NCI-H128 (cell line): Measurements from ENCODE around the gene PLA2G6.
"Not testable (repeated sequence)": the region's sequence is repeated elsewhere in the genome, so short reads cannot be mapped to it uniquely, and the experiment has no call there.

ENCODE experiments used
- DNase-seq: peaks from one replicate; lab custom pipeline; 2025; ENCODE audit not compliant: unreplicated experiment; lab: John Stamatoyannopoulos, UW

Gene PLA2G6

DNA sequence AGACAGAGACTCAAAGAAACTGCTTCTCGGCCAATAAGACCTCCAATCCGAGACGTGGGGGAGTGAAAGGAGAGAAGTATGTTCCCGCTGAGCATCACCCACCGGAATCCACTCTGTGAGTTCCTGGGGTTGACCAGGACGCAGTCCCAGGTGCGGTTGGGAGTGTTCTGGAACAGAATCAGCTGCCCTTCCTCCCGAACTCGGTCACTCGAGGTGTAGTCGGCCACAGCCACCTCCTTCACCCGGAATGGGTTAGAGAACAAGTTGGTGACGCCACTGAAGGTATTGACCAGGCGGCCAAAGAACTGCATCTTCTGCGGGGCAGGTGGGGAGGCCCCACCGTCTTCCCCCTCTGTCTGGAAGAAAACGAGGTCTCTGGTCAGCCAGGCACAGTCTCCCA is 12.5 kb downstream of the PLA2G6 start:
- DNase-seq, result no peak

DNA sequence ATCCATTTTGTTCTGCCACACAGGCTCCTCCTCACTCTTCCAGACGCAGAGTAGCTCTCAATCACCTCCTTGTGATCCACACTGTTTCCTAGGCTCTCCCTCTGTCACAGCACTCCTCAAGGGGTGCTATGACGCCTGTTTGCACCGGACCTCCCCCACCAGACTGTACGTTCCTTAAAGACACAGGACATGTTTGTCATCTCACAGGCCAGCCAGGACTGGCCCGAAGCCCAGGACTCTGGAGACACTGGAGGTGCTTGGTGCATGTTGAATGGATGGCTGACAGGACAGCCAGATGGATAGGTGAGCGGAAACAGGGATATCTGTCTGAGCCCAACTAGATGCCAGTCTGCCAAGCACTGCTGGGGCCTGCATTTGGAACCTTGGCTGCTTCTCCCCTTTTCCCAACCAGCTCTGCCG is 13.6 kb downstream of the PLA2G6 start:
- no peak for DNase-seq

DNA sequence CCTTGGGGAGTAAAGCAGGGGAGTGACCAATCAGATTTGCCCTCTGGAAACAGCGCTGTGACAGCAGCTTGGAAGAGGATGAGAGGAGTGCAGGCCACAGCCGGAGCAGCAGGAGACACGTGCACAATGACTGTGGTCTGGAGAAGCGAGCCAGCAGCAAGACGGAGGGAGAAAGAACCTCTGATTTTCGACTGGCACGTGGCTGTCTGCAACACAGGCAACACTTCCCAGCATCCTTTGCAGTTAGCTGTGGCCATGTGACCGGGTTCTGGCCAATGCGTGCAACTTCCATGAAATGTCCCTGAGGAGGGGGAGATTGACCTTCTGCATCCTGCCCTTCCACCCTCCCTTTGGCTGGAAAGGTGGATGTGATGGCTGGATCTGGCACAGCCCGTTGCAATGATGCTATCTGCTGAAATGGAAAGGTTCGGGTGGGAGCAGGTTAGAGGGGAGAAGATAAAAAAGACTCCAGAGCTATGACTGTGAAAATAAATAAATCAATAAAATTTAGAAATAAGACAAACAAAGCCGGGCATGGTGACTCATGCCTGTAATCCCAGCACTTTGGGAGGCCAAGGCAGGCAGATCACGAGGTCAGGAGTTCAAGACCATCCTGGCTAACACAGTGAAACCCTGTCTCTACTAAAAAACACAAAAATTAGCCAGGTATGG is 15.6 kb downstream of the PLA2G6 start:
- DNase-seq, result no peak

DNA sequence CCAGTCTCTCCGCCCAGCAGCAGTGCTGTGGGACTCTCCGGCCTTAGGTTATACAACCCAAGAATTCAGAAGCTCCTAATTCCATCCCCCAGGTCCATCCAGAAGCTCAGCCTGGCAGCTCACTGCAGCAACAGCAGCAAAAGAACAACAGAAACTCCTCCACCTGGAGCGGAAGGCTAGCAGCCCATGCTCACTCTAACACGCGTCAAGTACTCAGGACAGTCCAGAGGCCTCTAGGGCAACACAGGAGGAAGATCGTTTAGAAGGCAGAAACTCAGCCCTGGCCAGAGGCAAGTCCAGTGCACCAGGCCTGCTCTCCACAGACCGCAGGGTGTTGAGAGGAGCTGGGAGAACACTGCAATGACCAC is 17.1 kb downstream of the PLA2G6 start:
- DNase-seq, result no peak

DNA sequence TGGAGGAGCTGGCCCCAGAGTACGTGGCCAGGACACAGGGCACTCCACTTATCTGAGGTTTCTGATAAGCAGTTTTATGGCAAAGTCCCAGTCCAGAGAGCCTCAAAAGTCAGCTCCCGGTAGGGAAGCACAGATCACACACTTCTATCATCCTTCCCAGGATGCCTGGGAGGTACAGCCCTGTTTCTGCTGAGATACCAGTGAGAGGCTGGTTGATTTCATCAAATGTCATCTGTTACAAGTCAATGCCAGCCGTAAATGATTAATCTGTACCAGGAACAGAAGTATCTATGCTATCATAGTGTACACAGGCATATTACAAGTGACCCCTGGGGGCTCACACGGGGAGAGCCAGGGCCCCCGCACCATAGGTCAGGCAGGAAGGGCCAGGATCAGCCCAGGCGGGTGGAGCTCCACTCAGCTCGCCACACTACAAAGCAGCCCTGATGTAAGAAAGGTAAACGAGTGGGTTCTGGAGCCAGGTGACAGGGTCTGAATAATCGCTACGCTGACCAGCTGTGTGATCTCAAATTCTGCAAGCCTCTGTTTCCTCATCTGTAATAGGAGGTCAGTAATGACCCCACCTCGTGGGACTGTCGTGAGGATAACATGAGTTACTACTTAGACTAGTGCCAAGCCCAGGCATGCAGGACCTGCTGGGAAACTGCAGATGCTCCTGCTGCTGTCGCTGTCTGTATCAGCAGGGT is 17.6 kb downstream of the PLA2G6 start:
- no peak for DNase-seq

DNA sequence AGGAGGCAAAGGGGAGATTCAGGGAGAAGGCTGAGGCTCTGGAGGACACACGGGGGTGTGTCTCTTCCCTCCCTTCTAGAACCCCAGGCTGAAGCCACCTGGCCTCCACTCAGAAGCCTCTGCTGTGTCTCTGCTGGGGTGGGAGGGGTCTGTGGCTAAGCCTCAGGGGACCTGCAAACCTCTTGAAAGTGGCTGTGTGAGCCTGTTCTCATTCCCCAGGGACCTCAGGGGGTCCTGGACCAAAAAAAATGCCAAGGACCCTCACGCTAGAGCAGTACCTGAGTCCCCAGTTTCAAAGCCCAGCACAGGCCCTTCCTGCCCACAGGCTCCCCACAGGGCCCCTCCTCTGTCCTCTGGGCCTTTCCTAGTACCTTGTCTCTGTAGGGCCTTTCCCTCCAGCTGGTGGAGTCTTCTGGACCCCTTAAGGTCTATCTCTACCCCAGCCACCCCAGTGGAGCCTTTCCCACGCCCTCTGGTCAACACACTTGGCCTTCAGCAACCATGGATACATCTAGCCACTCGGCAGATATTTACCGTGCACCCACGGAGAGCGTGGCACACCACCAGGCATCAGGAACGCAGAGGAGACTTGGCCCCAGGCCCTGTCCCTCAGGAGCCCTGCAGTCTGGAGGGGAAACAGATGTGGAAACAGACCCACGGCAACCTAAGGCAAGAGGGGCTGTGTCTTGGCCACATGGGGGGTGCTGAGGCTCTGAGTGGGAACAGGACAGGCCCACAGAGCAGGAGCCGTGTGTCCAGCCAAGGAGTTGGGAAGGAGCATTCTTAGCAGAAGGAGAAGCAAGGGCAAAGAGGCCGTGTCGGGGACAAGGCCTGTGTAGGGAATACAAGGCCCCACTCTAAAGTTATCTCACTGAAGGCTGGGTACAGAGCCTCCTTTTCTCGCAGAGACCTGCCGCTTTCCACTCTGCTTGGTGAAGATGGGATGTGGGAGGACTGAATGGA is 18.5 kb downstream of the PLA2G6 start:
- DNase-seq, result no peak

DNA sequence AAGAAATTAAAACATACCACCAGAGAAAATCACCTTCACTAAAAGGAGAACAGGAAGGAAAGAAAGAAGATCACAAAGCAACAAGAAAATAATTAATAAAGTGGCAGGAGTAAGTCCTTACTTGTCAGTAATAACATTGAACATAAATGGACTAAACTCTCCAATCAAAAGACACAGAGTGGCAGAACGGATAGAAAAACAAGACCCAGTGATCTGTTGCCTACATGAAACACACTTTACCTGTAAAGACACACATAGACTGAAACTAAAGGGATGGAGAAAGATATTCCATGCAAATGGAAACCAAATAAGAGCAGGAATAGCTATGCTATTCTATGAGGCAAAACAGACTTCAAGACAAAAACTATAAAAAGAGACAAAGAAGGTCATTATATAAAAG is 25.9 kb downstream of the PLA2G6 start:
- no peak for DNase-seq

DNA sequence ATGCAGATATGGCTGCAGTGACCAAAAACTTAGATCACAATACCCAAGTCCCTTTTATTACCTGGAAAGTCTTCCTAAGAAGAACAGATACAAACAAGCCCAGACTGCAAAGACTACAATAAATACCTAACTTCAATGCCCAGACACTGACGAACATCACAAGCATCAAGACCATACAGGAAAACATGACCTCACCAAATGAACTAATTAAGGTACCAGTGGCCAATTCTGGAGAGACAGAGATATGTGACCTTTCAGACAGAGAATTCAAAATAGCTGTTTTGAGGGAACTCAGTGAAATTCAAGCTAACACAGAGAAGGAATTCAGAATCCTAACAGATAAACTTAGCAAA is 27.1 kb downstream of the PLA2G6 start:
- DNase-seq, result not testable (repeated sequence)

DNA sequence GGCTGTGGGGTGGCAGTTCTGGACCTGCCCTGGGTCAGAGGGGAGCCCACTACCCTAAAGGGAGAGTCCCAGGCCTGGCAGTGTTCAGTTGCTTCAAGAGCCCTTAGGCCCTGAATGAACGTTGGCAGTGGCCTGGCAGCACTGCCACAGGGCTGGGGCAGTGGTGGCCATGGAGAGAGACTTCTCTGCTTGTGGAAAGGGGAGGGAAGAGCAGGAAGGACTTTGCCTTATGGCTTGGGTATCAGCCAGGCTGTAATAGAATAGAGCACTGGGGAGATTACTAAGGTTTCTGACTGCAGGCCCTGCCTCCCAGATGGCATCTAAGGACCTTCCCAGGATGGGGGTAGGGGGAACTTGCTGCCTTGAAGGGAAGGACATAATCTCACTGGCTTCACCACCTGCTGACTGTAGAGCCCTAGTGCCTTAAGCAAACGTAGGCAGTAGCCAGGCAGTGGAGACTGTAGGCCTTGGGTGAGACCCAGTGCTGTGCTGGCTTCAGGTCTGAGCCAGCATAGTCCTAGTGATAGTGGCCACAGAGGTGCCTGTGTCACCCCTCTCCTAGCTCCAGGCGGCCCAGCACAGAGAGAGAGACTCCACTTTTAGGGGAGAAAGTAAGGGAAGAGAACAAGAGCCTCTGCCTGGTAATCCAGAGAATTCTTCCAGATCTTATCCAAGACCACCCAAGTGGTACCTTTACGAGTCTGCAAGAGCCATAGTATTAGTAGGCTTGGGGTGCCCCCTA is 27.6 kb downstream of the PLA2G6 start:
- no peak for DNase-seq

DNA sequence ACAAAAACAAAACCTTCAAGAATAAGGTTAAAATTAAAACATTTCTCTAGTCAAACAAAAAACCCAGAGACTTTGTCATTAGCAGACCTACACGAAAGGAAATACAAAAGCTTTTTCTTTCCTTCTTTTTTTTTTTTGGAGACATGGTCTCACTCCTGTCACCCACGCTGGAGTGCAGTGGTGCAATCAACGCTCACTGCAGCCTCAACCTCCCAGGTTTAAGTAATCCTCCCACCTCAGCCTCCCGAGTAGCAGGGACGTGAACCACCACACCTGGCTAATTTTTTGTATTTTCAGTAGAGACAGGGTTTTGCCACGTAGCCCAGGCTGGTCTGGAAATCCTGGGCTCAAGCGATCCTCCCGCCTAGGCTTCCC is 30.5 kb downstream of the PLA2G6 start:
- DNase-seq, result no peak

DNA sequence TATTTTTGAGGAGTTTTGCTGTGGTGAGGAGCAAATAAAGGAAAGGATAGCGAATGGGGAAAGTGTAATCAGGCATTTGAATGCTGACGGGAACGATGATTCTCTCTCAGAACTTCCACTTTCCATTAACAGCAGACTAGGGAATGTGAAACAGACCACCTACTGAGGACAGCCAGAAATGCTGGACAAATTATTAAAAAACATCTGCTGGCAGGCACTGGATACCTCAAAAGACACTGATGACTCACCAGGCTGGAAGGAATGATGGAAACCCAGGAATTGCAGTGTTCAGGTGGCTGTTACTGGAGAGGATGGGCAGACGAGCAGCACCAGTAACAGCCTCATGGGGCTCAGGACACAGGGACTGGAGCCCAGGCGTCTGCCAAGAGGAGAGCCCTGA is 33.4 kb downstream of the PLA2G6 start:
- no peak for DNase-seq

DNA sequence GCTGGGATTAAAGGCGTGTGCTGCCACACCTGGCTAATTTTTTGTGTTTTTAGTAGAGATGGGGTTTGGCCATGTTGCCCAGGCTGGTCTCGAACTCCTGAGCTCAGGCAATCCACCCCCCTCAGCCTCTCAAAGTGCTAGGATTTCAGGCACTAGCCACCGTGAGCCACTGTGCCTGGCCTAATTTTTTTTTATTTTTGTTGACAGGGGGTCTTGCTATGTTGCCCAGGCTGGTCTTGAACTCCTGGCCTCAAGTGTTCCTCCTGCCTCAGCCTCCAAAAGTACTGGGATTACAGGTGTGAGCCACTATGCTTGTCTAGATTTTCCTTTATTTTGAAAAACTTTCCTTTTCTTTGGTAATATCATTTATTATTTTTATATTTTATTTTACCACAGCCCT is 35.5 kb downstream of the PLA2G6 start:
- not testable (repeated sequence) for DNase-seq

DNA sequence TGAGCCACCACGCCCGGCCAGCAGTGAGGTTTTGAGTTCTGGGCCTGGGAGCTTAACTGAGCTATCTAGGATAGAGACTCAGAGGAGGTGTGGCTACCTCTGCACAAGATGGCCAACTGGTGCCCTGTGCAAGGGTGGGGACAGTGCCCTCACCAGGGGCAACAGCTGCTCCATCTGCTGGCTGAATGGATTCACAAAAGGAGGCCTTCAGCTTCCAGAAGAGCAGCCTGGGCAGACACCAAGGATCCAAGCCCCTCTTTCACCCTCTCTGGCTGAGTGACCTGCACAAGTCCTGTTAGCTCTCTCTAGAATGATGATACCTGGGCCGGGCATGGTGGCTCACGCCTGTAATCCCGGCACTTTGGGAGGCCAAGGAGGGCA is 37.6 kb downstream of the PLA2G6 start:
- no peak for DNase-seq

DNA sequence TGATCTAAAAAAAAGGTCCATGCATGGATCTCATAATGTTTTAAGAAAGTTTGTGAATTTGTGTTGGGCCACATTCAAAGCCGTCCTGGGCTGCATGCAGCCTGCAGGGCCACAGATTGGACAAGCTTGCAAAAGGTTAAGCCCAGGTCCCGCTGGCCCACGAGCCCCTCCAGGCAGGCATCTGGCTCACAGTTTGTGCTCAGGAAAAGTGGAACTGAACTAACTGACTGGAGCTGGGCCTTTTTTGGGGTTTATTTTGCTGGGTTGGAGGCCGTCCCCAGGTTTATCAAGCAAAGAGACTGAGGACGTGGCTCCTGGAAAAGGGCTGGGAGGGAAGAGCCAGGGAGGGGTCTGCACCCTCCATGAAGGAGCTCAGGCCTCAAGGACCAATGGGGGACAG is 39.0 kb downstream of the PLA2G6 start:
- no peak for DNase-seq

DNA sequence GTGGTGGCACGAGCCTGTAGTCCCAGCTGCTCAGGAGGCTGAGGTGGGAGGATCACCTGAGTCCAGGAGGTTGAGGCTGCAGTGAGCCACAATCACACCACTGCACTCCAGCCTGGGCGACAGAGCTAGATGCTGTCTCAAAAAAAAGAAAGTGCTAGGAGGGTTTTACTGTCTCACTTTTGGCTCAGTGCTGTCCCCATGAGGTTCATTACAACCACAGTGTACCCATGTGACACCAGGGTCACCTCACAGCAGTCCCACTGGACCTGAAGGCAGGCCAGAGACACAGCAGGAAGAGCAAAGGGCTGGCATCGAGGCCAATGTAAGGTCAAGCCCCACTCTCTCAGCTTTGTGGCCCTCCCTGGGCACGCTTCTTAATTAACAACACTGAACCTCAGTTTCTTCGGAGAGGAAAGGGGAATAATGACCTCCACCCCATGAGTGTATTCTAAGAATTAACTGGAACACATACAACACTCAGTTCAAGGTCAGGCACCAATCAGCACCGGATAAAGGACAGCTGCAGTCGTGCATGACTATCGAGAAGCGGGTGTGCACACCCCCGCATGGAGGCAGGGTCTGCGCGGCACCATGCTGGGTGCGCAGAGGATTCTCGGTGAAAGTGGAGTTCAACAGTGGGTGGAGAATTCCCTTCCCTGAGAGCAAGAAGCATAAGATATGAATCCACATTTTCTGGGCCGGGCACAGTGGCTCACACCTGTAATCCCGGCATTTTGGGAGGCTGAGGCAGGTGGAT is 40.2 kb downstream of the PLA2G6 start:
- DNase-seq, result no peak

DNA sequence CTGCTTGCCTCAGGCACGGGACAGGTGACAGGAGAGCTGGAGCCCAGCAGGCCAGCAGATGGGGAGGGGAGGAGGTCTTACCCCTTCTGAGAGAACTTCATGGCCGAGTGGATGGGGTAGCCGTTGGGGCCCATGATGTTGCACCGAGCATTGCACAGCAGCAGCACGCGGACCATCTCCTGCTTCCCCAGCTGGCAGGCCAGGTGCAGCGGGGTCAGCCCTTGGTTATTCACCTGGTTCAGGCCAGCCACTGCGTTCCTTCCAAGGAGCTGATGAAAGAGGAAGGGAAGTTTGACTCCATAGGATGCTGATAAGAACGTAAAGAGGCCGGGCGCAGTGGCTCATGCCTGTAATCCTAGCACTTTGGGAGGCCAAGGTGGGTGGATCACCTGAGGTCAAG is 41.7 kb downstream of the PLA2G6 start:
- DNase-seq, result no peak

DNA sequence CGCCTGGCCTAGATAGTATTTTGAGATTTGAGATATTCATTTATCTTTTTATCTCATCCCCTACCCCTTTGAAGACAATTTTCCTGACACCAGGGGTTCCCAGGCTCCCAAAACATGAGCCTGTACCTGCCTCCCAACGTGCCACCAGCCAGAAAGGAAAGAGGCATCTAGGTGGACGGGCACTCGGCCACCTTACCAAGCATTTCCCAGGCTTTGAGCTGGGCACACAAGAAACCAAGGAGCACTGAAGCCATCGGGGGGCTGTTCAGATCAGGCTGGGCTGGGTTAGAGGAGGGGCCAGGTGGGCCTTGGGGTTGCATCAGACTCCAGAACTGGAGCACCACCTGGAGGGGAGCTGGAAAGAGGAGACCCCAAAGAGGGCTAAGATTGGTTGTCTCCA is 42.7 kb downstream of the PLA2G6 start:
- DNase-seq, result no peak

DNA sequence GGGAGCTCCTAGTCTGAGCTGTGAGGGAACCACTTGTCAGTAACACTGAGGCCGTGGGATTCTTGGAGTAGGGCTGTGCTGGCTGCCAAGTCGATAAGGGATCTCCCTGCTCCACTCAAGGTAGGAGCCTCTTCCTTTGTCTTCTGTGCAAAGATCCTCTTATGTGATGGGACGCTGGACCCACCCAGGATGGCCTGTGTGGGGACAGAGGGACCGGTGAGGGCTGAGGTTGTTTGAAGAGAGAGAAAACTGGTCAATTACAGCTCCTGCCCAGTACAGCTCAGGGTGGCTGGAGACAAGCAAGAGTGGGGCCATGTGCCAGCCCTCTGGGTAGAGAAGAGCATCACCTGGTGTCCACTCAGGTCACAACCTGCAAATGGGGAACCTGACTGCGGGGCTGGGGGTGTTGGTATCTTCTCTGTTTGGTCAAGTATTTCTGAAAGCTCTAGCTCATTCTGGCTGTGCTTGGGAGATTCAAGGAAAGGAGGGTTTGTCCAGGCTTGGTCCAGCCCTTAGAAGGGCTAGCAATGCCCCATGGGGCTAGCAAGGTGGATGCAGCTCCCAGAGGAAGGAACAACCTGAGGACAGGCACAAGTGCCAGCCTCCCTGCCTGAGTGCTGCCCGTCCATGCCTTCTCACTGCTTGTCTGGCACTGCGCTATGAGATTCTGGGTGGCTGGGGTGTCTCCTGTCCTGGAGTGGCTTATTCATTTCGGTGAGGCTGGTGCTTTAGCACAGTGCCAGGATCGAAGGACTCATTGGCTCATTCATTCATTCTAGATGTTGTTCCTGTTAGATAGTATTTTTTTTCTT is 43.5 kb downstream of the PLA2G6 start:
- no peak for DNase-seq

DNA sequence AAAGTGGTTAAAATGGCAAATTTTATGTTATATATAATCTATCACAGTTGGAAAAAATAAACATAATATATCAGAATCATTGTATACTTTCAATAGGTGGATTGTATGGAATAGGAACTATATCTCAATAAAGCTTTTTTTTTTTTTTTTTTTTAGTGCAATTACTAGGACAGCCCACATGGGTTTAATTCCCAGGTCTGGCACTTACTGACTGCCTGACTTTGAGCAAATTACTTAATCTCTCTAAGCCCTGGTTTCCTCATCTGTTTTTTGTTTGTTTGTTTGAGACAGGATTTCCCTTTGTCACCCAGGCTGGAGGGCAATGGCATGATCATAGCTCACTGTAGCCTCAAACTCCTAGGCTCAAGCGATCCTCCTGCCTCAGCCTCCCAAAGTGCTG is 45.0 kb downstream of the PLA2G6 start:
- no peak for DNase-seq
